ENCODE measurements around the gene MPG. TPM values are rescaled to one million over a fixed set of nuclear protein-coding genes. Genes with fewer than 3 reads are reported as not detected.

The MPG gene
- total and polyA plus RNA-seq, 2 of the 8 experiments (the other 6 are each of a cell fraction or from before 2014, with no cell fraction given) = 37.6 to 83.7 TPM

- Histone ChIP-seq H3K27ac (ENCODE audit: low read depth, low read length) (no peak overlapping the region), H2BK120ac (replicated peaks; ENCODE audit: low read depth, low read length) (no peak overlapping the region), H3K4me3 (ENCODE audit: extremely low read depth in 1 of 4, insufficient read depth in 2 of 4, low read depth in 3 of 4, low read length in 4 of 4) (no peak overlapping the region), H4K91ac (replicated peaks; ENCODE audit: insufficient read length, low read length) (no peak overlapping the region), H3K36me3 (ENCODE audit: control insufficient read depth in 2 of 4, insufficient read depth in 4 of 4, low read length in 3 of 4) (peaks cover 24 to 68% (median 51%) of the 10 kb centered on the region in 4 experiments), H4K20me1 (replicated peaks in 1 of 2; ENCODE audit: control insufficient read depth in 1 of 2, insufficient read depth in 2 of 2, low read length in 2 of 2) (peaks cover 0 to 21% of the 10 kb centered on the region in 2 experiments), H4K5ac (ENCODE audit: insufficient read length, low read depth, low read length) (no peak overlapping the region), H3K18ac (ENCODE audit: extremely low read depth, low read length) (no peak overlapping the region), H3K56ac (replicated peaks; ENCODE audit: insufficient read length, low read depth, low read length) (no peak overlapping the region), H2BK12ac (ENCODE audit: low read depth, low read length) (no peak overlapping the region), H4K8ac (ENCODE audit: extremely low read depth, insufficient read depth, low read length) (no peak overlapping the region), H3K27me3 (replicated peaks in 1 of 4; ENCODE audit: control insufficient read depth in 3 of 4, extremely low read depth in 1 of 4, insufficient read depth in 3 of 4, low read length in 3 of 4) (no peaks in the 10 kb centered on the region), H2BK5ac (ENCODE audit: low read depth, low read length) (no peak overlapping the region), H2BK15ac (ENCODE audit: low read length) (no peak overlapping the region), H2AFZ (ENCODE audit: low read length) (no peak overlapping the region), H3K4me1 (replicated peaks in 1 of 4; ENCODE audit: control insufficient read depth in 3 of 4, insufficient read depth in 4 of 4, low read length in 3 of 4) (no peaks in the 10 kb centered on the region), H3K23me2 (ENCODE audit: low read depth, low read length) (no peaks in the 10 kb centered on the region), H3K9ac (replicated peaks in 1 of 4; ENCODE audit: extremely low read depth in 1 of 4, low read depth in 3 of 4, low read length in 3 of 4) (no peak overlapping the region), H3K79me1 (ENCODE audit: low read depth, low read length) (peaks cover 2% of the 10 kb centered on the region; the same call in 1 of the 2 replicates), H3K79me2 (ENCODE audit: control insufficient read depth in 1 of 2, insufficient read depth in 2 of 2, low read length in 2 of 2) (peaks cover 0 to 6% of the 10 kb centered on the region in 2 experiments; a peak in 2 of 4 replicates), H3K23ac (ENCODE audit: insufficient read length) (no peak overlapping the region), H3K14ac (ENCODE audit: insufficient read length) (no peak overlapping the region), H3K9me3 (ENCODE audit: insufficient read depth in 2 of 2, low read depth in 1 of 2, low read length in 1 of 2) (no peaks in the 10 kb centered on the region; a peak in 1 of 4 replicates), H2BK20ac (ENCODE audit: low read length) (no peak overlapping the region), H2AK5ac (ENCODE audit: low read depth, low read length) (no peak overlapping the region), H3K4ac (replicated peaks; ENCODE audit: insufficient read length, low read depth, low read length) (no peak overlapping the region), H3K4me2 (ENCODE audit: insufficient read depth in 1 of 2, low read depth in 2 of 2, low read length in 2 of 2) (no peak overlapping the region)
- FAIRE-seq (no peak), DNase-seq (ENCODE audit: low read depth in 1 of 2, low spot score in 2 of 2) (no peak)
- 85% methylated on average over 5 of the region's 5 CpGs; no CpG with 5 or more reads in 1 of the 2 experiments for WGBS, 2 experiments (ENCODE audit: extremely low coverage in 1 of 2, insufficient coverage in 1 of 2, insufficient read length in 1 of 2, insufficient replicate concordance in 2 of 2, low coverage in 1 of 2, low lambda C conversion rate in 2 of 2, missing lambda C conversion rate in 1 of 2)
- POLR2A ChIA-PET (ENCODE audit: partially characterized antibody) = interaction anchor here (1.1 to 1.3 kb wide), 3 partner anchors 13 to 21 kb away, joined by 3 read pairs; no protein-coding TSS in a partner anchor
- TF ChIP-seq SAP30 (IDR thresholded peaks at IDR 0.05; ENCODE audit: insufficient read depth, insufficient replicate concordance, low read length) (no peak), PHF8 (conservative IDR thresholded peaks at IDR 0.05; ENCODE audit: low read depth, low read length) (no peak), FOSL1 (IDR thresholded peaks at IDR 0.05; ENCODE audit: insufficient read depth, low read depth, low read length) (no peak), HDAC2 (IDR thresholded peaks at IDR 0.05; ENCODE audit: borderline replicate concordance in 1 of 2, low read depth in 2 of 2, low read length in 2 of 2) (no peak), KDM5A (IDR thresholded peaks at IDR 0.05; ENCODE audit: low read length) (no peak), CREB1 (IDR thresholded peaks at IDR 0.05) (no peak), CTBP2 (IDR thresholded peaks at IDR 0.05; ENCODE audit: borderline replicate concordance, insufficient read depth, insufficient read length, low read length) (no peak), SIRT6 (IDR thresholded peaks at IDR 0.05; ENCODE audit: low read length) (no peak), ASH2L (IDR thresholded peaks at IDR 0.05; ENCODE audit: low read length) (no peak), GTF2F1 (IDR thresholded peaks at IDR 0.05; ENCODE audit: borderline replicate concordance, low read depth, low read length) (no peak), RNF2 (IDR thresholded peaks at IDR 0.05; ENCODE audit: borderline replicate concordance, low read depth, low read length, missing control alignments, poor library complexity, severe bottlenecking) (no peak), ATF3 (IDR thresholded peaks at IDR 0.05; ENCODE audit: insufficient read depth, low read depth, low read length) (no peak)
- CTCF ChIA-PET (ENCODE audit: partially characterized antibody) = interaction anchor here (1.9 kb wide), 1 partner anchor 74 kb away, joined by 5 read pairs; no protein-coding TSS in a partner anchor
Measured at GRCh38 chr16:43294-43693, 34.7 kb upstream of the MPG start.

Measured in H1 (cell line).